Breast epithelium (tissue), 3 donors: ENCODE data around the gene PRKG1.

Experiments used
- POLR2A ChIP-seq: fragments of 450-650 bp; IDR thresholded peaks from one replicate; pipeline ENCODE4 v1.6.1; 2016; ENCODE audit warnings: antibody characterized with exemption, mild to moderate bottlenecking, moderate library complexity
- POLR2AphosphoS5 ChIP-seq, 3 donors: sonication (generic); formaldehyde crosslinking; IDR thresholded peaks; one replicate each; pipeline ENCODE4 v1.6.1; 2017; ENCODE audit warnings: antibody characterized with exemption in 3 of 3
- TF ChIP-seq, protein P1 (sequence below), 3 donors: fragments of 450-650 bp; IDR thresholded peaks; one replicate each; pipeline ENCODE4 v1.5.1; 2016 to 2017; ENCODE audit warnings: antibody characterized with exemption in 3 of 3, mild to moderate bottlenecking in 3 of 3, moderate library complexity in 3 of 3

DNA sequence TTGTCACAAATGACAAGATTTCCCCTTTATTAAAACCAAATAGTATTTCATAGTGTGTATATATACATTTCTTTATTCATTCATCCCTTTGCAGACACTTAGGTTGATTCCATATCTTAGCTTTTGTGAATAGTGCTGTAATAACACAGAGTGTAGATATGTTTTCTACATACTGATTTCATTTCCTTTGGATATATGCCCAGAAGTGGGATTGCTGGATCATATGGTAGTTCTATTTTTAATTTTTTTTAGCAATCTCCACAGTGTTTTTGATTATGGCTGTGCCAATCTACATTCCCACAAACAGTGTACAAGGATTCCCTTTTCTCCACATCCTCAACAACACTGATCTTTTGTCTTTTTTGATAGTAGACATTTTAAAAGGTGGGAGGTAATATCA is 578.7 kb downstream of the PRKG1 start:
- TF ChIP-seq, protein P1, sequence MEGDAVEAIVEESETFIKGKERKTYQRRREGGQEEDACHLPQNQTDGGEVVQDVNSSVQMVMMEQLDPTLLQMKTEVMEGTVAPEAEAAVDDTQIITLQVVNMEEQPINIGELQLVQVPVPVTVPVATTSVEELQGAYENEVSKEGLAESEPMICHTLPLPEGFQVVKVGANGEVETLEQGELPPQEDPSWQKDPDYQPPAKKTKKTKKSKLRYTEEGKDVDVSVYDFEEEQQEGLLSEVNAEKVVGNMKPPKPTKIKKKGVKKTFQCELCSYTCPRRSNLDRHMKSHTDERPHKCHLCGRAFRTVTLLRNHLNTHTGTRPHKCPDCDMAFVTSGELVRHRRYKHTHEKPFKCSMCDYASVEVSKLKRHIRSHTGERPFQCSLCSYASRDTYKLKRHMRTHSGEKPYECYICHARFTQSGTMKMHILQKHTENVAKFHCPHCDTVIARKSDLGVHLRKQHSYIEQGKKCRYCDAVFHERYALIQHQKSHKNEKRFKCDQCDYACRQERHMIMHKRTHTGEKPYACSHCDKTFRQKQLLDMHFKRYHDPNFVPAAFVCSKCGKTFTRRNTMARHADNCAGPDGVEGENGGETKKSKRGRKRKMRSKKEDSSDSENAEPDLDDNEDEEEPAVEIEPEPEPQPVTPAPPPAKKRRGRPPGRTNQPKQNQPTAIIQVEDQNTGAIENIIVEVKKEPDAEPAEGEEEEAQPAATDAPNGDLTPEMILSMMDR (IDR thresholded peaks at IDR 0.05): no peak
- TF ChIP-seq POLR2AphosphoS5 (IDR thresholded peaks at IDR 0.05): no peak
- TF ChIP-seq POLR2A: no peak
